SK-N-MC (cell line): ENCODE results near the gene CYP2F1.

Experiments used
- EZH2 ChIP-seq: fragments of 200-600 bp; sonication (generic); IDR thresholded peaks from one replicate; pipeline ENCODE4 v1.6.1; 2017; ENCODE audit warnings: antibody characterized with exemption
- FOXP2 ChIP-seq: optimal IDR thresholded peaks from 2 replicates; pipeline ENCODE3; 2011; ENCODE audit warnings: mild to moderate bottlenecking, moderate library complexity; ENCODE audit not compliant: insufficient read depth; ENCODE audit errors: extremely low read length, control extremely low read depth
- POLR2AphosphoS5 ChIP-seq: IDR thresholded peaks from 2 replicates; pipeline ENCODE4 v1.6.1; 2012; ENCODE audit warnings: mild to moderate bottlenecking, low read depth, low read length, borderline replicate concordance

GRCh38 chr19:41161903-41162302 lies 47.7 kb downstream of the CYP2F1 start:
- no peak for TF ChIP-seq POLR2AphosphoS5
- no peak for TF ChIP-seq EZH2
- no peak for TF ChIP-seq FOXP2
